Neural cell (in vitro differentiated cells): ENCODE measurements around the gene ZNF512. TPM values are rescaled to one million over a fixed set of nuclear protein-coding genes. Genes with fewer than 3 reads are reported as not detected.
"Not testable (repeated sequence)": the region's sequence is repeated elsewhere in the genome, so short reads cannot be mapped to it uniquely, and the experiment has no call there.

ENCODE experiments used
- H2AFZ ChIP-seq: fragments of 200-600, 300-800 bp; sonication (generic), shearing (Covaris generic); 2 replicates; pipeline ENCODE4 v1.6.0; 2014; ENCODE audit warnings: low read depth, mild to moderate bottlenecking, antibody characterized with exemption, low read length, moderate library complexity
- H3F3A ChIP-seq: fragments of 200-600 bp; shearing (Covaris generic); 2 replicates; pipeline ENCODE4 v1.6.1; 2016; ENCODE audit warnings: mild to moderate bottlenecking, moderate library complexity, mixed read lengths, antibody characterized with exemption, low read length; ENCODE audit not compliant: insufficient read depth, poor library complexity, severe bottlenecking
- H3K27ac ChIP-seq: fragments of 200-600, 300-800 bp; sonication (generic), shearing (Covaris generic); 2 replicates; pipeline ENCODE4 v1.5.1; 2014; ENCODE audit warnings: mild to moderate bottlenecking, low read length, moderate library complexity
- H3K27me3 ChIP-seq: fragments of 300-800, 200-600 bp; sonication (generic), shearing (Covaris generic); 2 replicates; pipeline ENCODE4 v1.6.0; 2014; ENCODE audit warnings: mild to moderate bottlenecking, low read depth, low read length, moderate library complexity; ENCODE audit not compliant: insufficient read depth
- H3K36me3 ChIP-seq: fragments of 300-800, 200-600 bp; sonication (generic), shearing (Covaris generic); 2 replicates; pipeline ENCODE4 v1.5.1; 2014; ENCODE audit warnings: mild to moderate bottlenecking, antibody characterized with exemption, low read length, moderate library complexity; ENCODE audit not compliant: insufficient read depth
- H3K4me2 ChIP-seq: fragments of 300-800, 200-600 bp; sonication (generic), shearing (Covaris generic); 2 replicates; pipeline ENCODE4 v1.6.0; 2014; ENCODE audit warnings: mild to moderate bottlenecking, low read length
- H3K4me3 ChIP-seq: fragments of 300-800, 200-600 bp; sonication (generic), shearing (Covaris generic); 2 replicates; pipeline ENCODE4 v1.5.1; 2014; ENCODE audit warnings: mild to moderate bottlenecking, low read length, moderate library complexity
- H3K79me2 ChIP-seq: fragments of 200-600 bp; shearing (Covaris generic); replicated peaks from 2 replicates; pipeline ENCODE4 v1.6.0; 2014; ENCODE audit warnings: mild to moderate bottlenecking, low read length, moderate library complexity; ENCODE audit not compliant: insufficient read depth
- H3K9ac ChIP-seq: fragments of 300-800, 200-600 bp; sonication (generic), shearing (Covaris generic); 2 replicates; pipeline ENCODE4 v1.6.1; 2016; ENCODE audit warnings: mild to moderate bottlenecking, low read length, mixed read lengths
- H3K9me2 ChIP-seq: fragments of 200-600 bp; shearing (Covaris generic); 2 replicates; pipeline ENCODE4 v1.6.1; 2016; ENCODE audit warnings: mild to moderate bottlenecking, low read length, mixed read lengths; ENCODE audit not compliant: insufficient read depth
- H3K9me3 ChIP-seq: fragments of 200-600, 300-800 bp; sonication (generic), shearing (Covaris generic); 2 replicates; pipeline ENCODE4 v1.6.1; 2016; ENCODE audit warnings: mild to moderate bottlenecking, mixed run types, low read length, moderate library complexity, mixed read lengths
- H4K20me1 ChIP-seq: fragments of 200-600 bp; shearing (Covaris generic); 2 replicates; pipeline ENCODE4 v1.6.1; 2016; ENCODE audit warnings: mild to moderate bottlenecking, mixed run types; ENCODE audit not compliant: insufficient read depth
- EP300 ChIP-seq: fragments of 450-650 bp; conservative IDR thresholded peaks from 2 replicates; pipeline ENCODE4 v1.6.1; 2014; ENCODE audit warnings: antibody characterized with exemption, mild to moderate bottlenecking, moderate library complexity; ENCODE audit not compliant: poor library complexity, severe bottlenecking
- EZH2 ChIP-seq: fragments of 200-600, 300-800 bp; shearing (Covaris generic), sonication (generic); IDR thresholded peaks from 2 replicates; pipeline ENCODE4 v1.6.1; 2014; ENCODE audit warnings: antibody characterized with exemption, low read length, borderline replicate concordance, mild to moderate bottlenecking; ENCODE audit not compliant: insufficient read depth, poor library complexity, severe bottlenecking
- MXI1 ChIP-seq: fragments of 450-650 bp; conservative IDR thresholded peaks from 2 replicates; pipeline ENCODE4 v1.6.1; 2014; ENCODE audit warnings: antibody characterized with exemption, mild to moderate bottlenecking; ENCODE audit not compliant: poor library complexity, severe bottlenecking
- POLR2AphosphoS5 ChIP-seq: IDR thresholded peaks from 2 replicates; pipeline ENCODE4 v1.6.1; 2012
- RAD21 ChIP-seq: fragments of 450-650 bp; conservative IDR thresholded peaks from 2 replicates; pipeline ENCODE4 v1.6.1; 2014; ENCODE audit warnings: antibody characterized with exemption, mild to moderate bottlenecking, moderate library complexity
- SMC3 ChIP-seq: fragments of 450-650 bp; conservative IDR thresholded peaks from 2 replicates; pipeline ENCODE4 v1.6.1; 2014; ENCODE audit warnings: antibody characterized with exemption, mild to moderate bottlenecking, moderate library complexity; ENCODE audit not compliant: poor library complexity
- TAF1 ChIP-seq: IDR thresholded peaks from 2 replicates; pipeline ENCODE4 v1.6.1; 2012; ENCODE audit warnings: low read depth
- polyA plus RNA-seq: library from polyadenylated mRNA; depleted of rRNA; stranded (reverse); fragments of >200 nt; gene quantifications from 2 replicates; pipeline ENCODE4 v1.2.3, GENCODE V29; 2014
- TF ChIP-seq, protein P1 (sequence below): fragments of 450-650 bp; IDR thresholded peaks from 2 replicates; pipeline ENCODE4 v1.5.1; 2014; ENCODE audit warnings: antibody characterized with exemption, mild to moderate bottlenecking, moderate library complexity; ENCODE audit not compliant: poor library complexity, severe bottlenecking
- TF ChIP-seq, protein P2 (sequence below): IDR thresholded peaks from 2 replicates; pipeline ENCODE4 v1.6.1; 2012; ENCODE audit warnings: borderline replicate concordance

ZNF512 gene
- polyA plus RNA-seq, 1 donor from 2014 or later: 30.8 TPM

DNA sequence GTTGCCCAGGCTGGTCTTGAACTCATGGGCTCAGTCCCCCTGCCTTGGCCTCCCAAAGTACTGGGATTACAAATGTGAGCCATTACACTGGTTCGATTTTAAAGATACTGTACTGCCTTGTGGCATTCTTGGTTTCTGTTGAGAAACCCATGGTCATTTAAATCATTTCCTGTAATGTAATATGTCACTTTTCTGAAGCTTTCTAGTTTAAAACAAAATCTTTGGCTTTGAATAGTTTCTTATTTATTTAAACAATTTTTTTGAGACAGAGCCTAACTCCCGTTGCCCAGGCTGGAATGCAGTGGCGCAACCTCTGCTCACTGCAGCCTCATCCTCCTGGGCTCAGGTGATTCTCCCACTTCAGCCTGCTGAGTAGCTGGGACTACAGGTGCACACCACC is 8.9 kb downstream of the ZNF512 start:
- Histone ChIP-seq H3K36me3 (no peaks in the 10 kb centered on the region), H3K27ac (no peak overlapping the region), H3F3A (no peaks in the 10 kb centered on the region), H3K79me2 (peaks cover 26% of the 10 kb centered on the region), H3K9me2 (no peaks in the 10 kb centered on the region), H4K20me1 (no peaks in the 10 kb centered on the region), H3K4me3 (no peak overlapping the region), H3K27me3 (no peaks in the 10 kb centered on the region), H2AFZ (no peak overlapping the region), H3K4me2 (no peak overlapping the region), H3K9me3 (no peaks in the 10 kb centered on the region), H3K9ac (no peak overlapping the region)
- TF ChIP-seq, protein P1, sequence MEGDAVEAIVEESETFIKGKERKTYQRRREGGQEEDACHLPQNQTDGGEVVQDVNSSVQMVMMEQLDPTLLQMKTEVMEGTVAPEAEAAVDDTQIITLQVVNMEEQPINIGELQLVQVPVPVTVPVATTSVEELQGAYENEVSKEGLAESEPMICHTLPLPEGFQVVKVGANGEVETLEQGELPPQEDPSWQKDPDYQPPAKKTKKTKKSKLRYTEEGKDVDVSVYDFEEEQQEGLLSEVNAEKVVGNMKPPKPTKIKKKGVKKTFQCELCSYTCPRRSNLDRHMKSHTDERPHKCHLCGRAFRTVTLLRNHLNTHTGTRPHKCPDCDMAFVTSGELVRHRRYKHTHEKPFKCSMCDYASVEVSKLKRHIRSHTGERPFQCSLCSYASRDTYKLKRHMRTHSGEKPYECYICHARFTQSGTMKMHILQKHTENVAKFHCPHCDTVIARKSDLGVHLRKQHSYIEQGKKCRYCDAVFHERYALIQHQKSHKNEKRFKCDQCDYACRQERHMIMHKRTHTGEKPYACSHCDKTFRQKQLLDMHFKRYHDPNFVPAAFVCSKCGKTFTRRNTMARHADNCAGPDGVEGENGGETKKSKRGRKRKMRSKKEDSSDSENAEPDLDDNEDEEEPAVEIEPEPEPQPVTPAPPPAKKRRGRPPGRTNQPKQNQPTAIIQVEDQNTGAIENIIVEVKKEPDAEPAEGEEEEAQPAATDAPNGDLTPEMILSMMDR: no peak
- TF ChIP-seq SMC3 (no peak), RAD21 (no peak), POLR2AphosphoS5 (no peak), TAF1 (no peak), EP300 (no peak), EZH2 (no peak), MXI1 (no peak)
- TF ChIP-seq, protein P2, sequence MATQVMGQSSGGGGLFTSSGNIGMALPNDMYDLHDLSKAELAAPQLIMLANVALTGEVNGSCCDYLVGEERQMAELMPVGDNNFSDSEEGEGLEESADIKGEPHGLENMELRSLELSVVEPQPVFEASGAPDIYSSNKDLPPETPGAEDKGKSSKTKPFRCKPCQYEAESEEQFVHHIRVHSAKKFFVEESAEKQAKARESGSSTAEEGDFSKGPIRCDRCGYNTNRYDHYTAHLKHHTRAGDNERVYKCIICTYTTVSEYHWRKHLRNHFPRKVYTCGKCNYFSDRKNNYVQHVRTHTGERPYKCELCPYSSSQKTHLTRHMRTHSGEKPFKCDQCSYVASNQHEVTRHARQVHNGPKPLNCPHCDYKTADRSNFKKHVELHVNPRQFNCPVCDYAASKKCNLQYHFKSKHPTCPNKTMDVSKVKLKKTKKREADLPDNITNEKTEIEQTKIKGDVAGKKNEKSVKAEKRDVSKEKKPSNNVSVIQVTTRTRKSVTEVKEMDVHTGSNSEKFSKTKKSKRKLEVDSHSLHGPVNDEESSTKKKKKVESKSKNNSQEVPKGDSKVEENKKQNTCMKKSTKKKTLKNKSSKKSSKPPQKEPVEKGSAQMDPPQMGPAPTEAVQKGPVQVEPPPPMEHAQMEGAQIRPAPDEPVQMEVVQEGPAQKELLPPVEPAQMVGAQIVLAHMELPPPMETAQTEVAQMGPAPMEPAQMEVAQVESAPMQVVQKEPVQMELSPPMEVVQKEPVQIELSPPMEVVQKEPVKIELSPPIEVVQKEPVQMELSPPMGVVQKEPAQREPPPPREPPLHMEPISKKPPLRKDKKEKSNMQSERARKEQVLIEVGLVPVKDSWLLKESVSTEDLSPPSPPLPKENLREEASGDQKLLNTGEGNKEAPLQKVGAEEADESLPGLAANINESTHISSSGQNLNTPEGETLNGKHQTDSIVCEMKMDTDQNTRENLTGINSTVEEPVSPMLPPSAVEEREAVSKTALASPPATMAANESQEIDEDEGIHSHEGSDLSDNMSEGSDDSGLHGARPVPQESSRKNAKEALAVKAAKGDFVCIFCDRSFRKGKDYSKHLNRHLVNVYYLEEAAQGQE: no peak

DNA sequence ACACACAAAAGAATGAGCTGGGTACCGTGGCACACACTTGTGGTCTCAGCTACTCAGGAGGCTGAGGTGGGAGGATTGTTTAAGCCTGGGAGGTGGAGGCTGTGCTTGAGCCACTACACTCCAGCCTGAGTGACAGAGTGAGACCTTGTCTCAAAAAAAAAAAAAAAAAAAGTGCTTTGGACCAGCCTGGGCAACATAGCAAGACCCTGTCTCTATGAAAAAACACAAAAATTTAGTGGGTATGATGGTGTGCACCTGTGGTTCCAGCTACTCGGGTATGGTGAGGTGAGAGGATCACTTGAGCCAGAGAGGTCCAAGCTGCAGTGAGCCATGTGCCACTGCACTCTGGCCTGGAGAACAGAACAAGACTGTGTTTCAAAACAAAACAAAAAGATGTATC is 10.4 kb downstream of the ZNF512 start:
- Histone ChIP-seq H3K9ac (no peak overlapping the region), H3K27me3 (no peaks in the 10 kb centered on the region), H3K79me2 (peaks cover 26% of the 10 kb centered on the region), H3K4me3 (no peak overlapping the region), H3K27ac (no peak overlapping the region), H4K20me1 (no peaks in the 10 kb centered on the region), H3K4me2 (no peak overlapping the region), H3F3A (no peaks in the 10 kb centered on the region), H3K9me2 (no peaks in the 10 kb centered on the region), H2AFZ (no peak overlapping the region), H3K36me3 (no peaks in the 10 kb centered on the region), H3K9me3 (no peaks in the 10 kb centered on the region)
- no peak for TF ChIP-seq POLR2AphosphoS5
- no peak for TF ChIP-seq RAD21
- TF ChIP-seq EP300: no peak
- no peak for TF ChIP-seq EZH2
- TF ChIP-seq, protein P2: no peak
- TF ChIP-seq MXI1: no peak
- TF ChIP-seq, protein P1: no peak
- TF ChIP-seq SMC3: no peak
- no peak for TF ChIP-seq TAF1

DNA sequence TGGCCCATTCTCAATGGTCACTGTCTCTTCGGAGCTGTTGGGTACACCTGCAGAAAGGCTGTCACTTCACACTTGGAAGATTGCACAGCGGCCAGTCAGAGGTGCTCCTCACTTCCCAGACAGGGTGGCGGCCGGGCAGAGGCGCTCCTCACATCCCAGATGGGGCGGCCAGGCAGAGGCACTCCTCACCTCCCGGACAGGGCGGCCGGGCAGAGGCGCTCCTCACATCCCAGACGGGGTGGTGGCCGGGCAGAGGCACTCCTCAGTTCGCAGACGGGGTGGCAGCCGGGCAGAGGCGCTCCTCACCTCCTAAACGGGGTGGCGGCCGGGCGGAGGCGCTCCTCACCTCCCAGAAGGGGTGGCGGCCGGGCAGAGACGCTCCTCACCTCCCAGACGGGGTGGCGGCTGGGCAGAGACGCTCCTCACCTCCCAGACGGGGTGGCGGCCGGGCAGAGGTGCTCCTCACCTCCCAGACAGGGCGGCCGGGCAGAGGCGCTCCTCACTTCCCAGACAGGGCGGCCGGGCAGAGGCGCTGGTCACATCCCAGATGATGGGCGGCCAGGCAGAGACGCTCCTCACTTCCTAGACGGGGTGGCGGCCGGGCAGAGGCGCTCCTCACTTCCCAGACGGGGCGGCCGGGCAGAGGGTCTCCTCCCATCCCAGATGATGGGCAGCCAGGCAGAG is 11.3 kb downstream of the ZNF512 start:
- not testable (repeated sequence) for H3K36me3 ChIP-seq, H3K9me3 ChIP-seq, H3F3A ChIP-seq, H3K27me3 ChIP-seq, H3K9ac ChIP-seq, H3K27ac ChIP-seq, H3K9me2 ChIP-seq, H3K4me2 ChIP-seq, H2AFZ ChIP-seq, H4K20me1 ChIP-seq, H3K4me3 ChIP-seq
- H3K79me2 ChIP-seq: peaks cover 20% of the 10 kb centered on the region
